ENCODE measurements around the gene DPF3.

The DPF3 gene

DNA sequence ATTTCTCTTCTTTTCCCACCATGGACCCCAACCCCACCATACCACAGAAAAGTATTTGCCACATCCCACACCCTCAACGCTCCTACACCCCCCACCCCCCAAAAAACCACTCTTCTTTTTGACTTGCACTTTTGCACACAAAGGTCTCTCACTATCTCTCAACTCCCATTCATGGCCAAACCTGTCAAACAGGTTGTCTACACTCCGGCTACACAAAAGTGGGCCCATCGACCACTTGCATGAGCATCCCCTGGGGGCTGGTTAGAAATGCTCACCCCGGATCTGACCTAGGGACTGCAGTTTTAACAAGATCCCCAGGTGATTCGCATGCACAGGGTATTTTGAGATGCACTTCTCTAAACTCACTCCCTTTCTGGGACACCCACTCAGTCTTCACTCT is 248.2 kb downstream of the DPF3 start:
- TF ChIP-seq, protein P1, sequence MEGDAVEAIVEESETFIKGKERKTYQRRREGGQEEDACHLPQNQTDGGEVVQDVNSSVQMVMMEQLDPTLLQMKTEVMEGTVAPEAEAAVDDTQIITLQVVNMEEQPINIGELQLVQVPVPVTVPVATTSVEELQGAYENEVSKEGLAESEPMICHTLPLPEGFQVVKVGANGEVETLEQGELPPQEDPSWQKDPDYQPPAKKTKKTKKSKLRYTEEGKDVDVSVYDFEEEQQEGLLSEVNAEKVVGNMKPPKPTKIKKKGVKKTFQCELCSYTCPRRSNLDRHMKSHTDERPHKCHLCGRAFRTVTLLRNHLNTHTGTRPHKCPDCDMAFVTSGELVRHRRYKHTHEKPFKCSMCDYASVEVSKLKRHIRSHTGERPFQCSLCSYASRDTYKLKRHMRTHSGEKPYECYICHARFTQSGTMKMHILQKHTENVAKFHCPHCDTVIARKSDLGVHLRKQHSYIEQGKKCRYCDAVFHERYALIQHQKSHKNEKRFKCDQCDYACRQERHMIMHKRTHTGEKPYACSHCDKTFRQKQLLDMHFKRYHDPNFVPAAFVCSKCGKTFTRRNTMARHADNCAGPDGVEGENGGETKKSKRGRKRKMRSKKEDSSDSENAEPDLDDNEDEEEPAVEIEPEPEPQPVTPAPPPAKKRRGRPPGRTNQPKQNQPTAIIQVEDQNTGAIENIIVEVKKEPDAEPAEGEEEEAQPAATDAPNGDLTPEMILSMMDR (IDR thresholded peaks at IDR 0.05; ENCODE audit: borderline replicate concordance, insufficient read depth, low read depth, low read length): no peak

DNA sequence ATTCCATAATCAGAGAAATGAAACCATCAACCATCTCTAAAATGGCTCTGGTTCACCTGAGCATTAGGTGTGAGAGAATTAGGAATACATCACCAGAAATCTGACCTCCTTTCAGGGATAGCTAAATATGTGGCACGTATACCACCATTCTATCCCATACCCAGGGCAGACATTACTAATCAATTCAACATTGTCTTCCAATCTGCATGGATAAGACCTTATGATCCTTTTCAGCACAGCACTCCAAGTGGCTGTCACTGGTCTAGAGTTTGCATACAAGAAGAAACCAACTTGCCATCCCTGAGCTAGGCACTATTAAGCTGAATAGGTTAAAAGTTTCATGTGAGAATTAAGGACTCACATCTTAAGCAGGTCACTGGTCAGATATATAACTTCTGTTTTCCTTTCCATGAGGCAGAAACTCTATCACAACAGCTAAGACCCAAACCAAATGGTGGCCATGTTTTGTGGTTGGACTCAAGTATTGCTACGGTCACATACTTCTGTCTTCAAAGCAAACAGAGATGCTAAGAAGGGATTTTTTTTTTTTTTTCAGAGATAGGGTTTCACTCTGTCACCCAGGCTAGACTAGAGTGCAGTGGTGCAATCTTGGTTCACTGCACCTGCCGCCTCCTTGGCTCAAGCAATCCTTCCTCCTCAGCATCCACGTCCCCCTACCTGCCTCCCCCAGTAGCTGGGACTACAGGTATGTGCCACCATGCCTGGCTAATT is 249.0 kb downstream of the DPF3 start:
- TF ChIP-seq, protein P1 (IDR thresholded peaks at IDR 0.05; ENCODE audit: borderline replicate concordance, insufficient read depth, low read depth, low read length): peak; percentile 12; the same call in 1 of the 2 replicates
- H3K4me3 ChIP-seq (ENCODE audit: low read depth, low read length): no peak overlapping the region

More for the DNA sequence above, 248.2 kb downstream of the DPF3 start:
- H3K4me3 ChIP-seq (ENCODE audit: low read depth, low read length): no peak overlapping the region

DNA sequence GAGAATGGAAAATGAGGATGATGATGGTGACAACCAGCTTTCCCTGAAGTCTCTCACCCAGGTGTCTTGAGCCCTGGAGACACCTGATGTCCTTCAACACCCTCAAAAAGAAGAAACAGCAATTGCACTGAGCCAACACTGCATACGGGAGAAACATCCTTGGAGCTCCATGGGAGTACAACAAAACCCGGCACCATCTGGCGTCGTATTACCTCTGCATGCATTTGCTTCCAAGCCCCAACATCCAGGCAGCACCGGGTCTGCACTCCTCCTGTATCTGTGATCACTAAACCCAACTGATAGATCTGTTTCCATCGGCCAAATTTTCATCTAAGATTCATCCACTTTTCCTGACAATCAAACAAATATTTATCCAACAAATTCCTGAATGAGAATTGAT is 249.9 kb downstream of the DPF3 start:
- H3K4me3 ChIP-seq (ENCODE audit: low read depth, low read length): no peak overlapping the region
- TF ChIP-seq, protein P1 (IDR thresholded peaks at IDR 0.05; ENCODE audit: borderline replicate concordance, insufficient read depth, low read depth, low read length): no peak

DNA sequence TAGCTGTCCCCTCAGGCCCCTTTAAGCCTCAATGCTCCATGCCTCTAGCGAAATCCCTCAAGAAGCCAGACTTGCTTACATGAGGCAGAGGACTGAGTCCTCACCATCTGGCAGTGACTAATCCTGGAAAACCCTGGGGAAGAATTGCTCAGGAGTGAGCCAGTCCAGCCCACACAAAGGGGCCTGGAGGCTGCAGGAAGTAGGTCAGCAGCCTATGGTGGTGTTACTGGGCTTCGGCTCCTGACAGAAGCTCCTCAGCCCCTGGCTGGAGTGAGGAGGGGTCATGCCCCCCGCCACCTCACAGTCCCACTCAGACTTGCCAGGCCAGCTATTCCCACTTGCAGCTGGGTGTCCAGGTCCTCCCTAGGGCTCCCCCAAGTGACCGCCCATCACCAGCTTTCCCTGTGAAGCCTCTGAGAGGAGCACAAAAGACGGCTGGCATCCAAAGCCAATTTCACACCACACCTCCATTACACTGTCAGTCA is 250.5 kb downstream of the DPF3 start:
- H3K4me3 ChIP-seq (ENCODE audit: low read depth, low read length): no peak overlapping the region
- TF ChIP-seq, protein P1 (IDR thresholded peaks at IDR 0.05; ENCODE audit: borderline replicate concordance, insufficient read depth, low read depth, low read length): no peak

DNA sequence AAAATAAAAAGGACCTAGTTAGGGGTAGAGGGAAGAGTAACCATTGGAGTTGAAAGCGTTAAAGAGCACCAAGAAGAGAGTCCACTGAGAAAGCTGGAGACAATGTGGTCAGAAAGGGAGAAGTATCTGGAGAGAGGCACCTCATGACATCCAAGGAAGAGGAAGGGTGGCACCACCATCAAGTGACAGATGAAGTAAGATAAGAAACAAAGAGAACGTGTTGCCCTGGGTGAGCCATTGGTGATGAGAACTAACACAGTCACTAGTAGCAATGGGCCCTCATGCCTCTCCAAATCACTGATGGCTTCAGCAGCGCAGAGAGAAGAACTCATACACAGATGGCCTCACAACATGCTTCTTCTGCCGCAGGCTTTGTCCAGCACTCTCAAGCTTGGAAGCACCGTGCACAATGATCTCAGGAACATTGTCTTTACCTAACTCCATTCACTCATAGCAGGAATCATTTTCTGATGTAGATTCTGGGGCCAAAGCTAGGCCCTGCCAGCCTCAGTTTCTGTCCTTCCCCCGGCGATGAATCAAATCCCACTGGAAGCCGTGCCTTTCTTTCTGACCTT is 252.9 kb downstream of the DPF3 start:
- TF ChIP-seq, protein P1 (IDR thresholded peaks at IDR 0.05; ENCODE audit: borderline replicate concordance, insufficient read depth, low read depth, low read length): no peak
- no peak overlapping the region for H3K4me3 ChIP-seq (ENCODE audit: low read depth, low read length)

DNA sequence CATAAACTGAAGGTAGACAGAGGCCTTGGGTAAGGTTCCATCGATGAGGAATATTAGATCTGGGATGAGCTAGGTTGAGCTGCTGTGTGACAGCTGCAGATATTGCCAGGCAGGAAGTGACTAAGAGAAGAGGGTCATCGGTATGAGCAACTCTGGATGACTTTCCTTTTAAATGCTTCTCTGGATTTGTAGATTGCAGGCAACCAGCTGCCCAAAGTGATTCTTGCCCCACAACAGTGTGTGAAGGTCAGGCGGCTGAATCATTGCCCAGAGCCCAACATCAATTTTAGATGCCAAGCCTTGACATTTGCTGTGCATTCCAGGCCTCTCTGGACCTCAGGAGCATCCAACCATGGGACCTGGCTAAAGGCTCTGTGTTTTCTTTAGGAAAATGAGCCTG is 255.9 kb downstream of the DPF3 start:
- TF ChIP-seq, protein P1 (IDR thresholded peaks at IDR 0.05; ENCODE audit: borderline replicate concordance, insufficient read depth, low read depth, low read length): no peak
- no peak overlapping the region for H3K4me3 ChIP-seq (ENCODE audit: low read depth, low read length)

DNA sequence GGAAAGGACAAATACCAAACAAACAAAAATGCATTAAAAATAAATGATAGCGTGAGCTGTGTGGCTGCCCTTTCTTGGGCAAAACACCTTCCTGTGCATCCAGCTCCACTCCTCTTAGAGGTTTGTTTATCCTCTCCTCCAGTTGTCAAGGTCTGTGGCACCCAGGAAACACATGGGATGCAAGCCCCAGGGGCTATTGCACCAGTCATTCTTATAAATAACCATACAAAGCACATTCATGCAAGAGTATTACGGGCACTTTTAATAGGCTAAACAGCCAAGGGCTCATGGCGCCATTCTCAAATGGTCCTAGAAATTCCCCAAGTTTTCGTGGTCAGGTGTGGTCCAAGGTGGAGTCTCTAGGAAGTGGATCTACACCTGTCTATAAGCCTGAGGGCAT is 257.0 kb downstream of the DPF3 start:
- TF ChIP-seq, protein P1 (IDR thresholded peaks at IDR 0.05; ENCODE audit: borderline replicate concordance, insufficient read depth, low read depth, low read length): no peak
- H3K4me3 ChIP-seq (ENCODE audit: low read depth, low read length): no peak overlapping the region
